Measurements from ENCODE around the gene C9.
A peak's percentile ranks its signal among the peaks of the same experiment; 100 is the strongest.
"Not testable (repeated sequence)": the region's sequence is repeated elsewhere in the genome, so short reads cannot be mapped to it uniquely, and the experiment has no call there.

C9 gene

GRCh38 chr5:39294736-39295135 is 69.6 kb downstream of the C9 start:
- Histone ChIP-seq H3K4me3 (no peak overlapping the region), H3K27me3 (no peaks in the 10 kb centered on the region), H3K4me1 (no peaks in the 10 kb centered on the region), H3K27ac (no peak overlapping the region), H3K36me3 (no peaks in the 10 kb centered on the region), H3K4me2 (no peak overlapping the region), H3K9ac (no peak overlapping the region), H3K9me3 (replicated peaks in 1 of 11) (peaks cover 0 to 11% (median 8%) of the 10 kb centered on the region in 11 experiments; a peak in 12 of 22 replicates), H4K20me1 (no peaks in the 10 kb centered on the region)
- TF ChIP-seq Cebpa-rat (IDR thresholded peaks at IDR 0.05) = no peak

- peaks cover 14 to 22% (median 16%) of the 10 kb centered on the region in 11 experiments; a peak in 21 of 22 replicates for H3K9me3 ChIP-seq (replicated peaks in 1 of 11)
- H3K4me1 ChIP-seq = peaks cover 0 to 11% (median 0%) of the 10 kb centered on the region in 10 experiments; a peak in 4 of 20 replicates
- no peaks in the 10 kb centered on the region for H4K20me1 ChIP-seq
- no peak overlapping the region for H3K27ac ChIP-seq
- TF ChIP-seq Cebpa-rat (IDR thresholded peaks at IDR 0.05) = no peak
- no peak overlapping the region for H3K9ac ChIP-seq
- H3K4me2 ChIP-seq = no peak overlapping the region
- no peaks in the 10 kb centered on the region for H3K27me3 ChIP-seq
- H3K4me3 ChIP-seq = no peak overlapping the region
- no peaks in the 10 kb centered on the region for H3K36me3 ChIP-seq
Observed at GRCh38 chr5:39284552-39284951, 79.7 kb downstream of the C9 start.

GRCh38 chr5:39283231-39283818 is 81.0 kb downstream of the C9 start:
- peaks cover 0 to 11% (median 0%) of the 10 kb centered on the region in 10 experiments; a peak in 4 of 20 replicates for H3K4me1 ChIP-seq

GRCh38 chr5:39282561-39282960 is 81.7 kb downstream of the C9 start:
- H3K9me3 ChIP-seq (replicated peaks in 1 of 11) = peaks cover 14 to 22% (median 16%) of the 10 kb centered on the region in 11 experiments; a peak in 21 of 22 replicates
- H3K9ac ChIP-seq = no peak overlapping the region
- H3K36me3 ChIP-seq = no peaks in the 10 kb centered on the region
- no peak overlapping the region for H3K4me3 ChIP-seq
- peaks cover 0 to 11% (median 0%) of the 10 kb centered on the region in 10 experiments; a peak in 4 of 20 replicates for H3K4me1 ChIP-seq
- no peaks in the 10 kb centered on the region for H3K27me3 ChIP-seq
- no peaks in the 10 kb centered on the region for H4K20me1 ChIP-seq
- TF ChIP-seq Cebpa-rat (IDR thresholded peaks at IDR 0.05) = no peak
- no peak overlapping the region; a peak in 2 of 22 replicates for H3K27ac ChIP-seq
- peak overlapping the region in 2 of 11 experiments; percentile 46 to 62; a peak in 2 of 22 replicates for H3K4me2 ChIP-seq

More at GRCh38 chr5:39283231-39283818, 81.0 kb downstream of the C9 start:
- no peak for TF ChIP-seq Cebpa-rat (IDR thresholded peaks at IDR 0.05)
- Histone ChIP-seq H3K4me2 (peak overlapping the region in 2 of 11 experiments; percentile 46 to 62; a peak in 3 of 22 replicates), H3K9ac (no peak overlapping the region; a peak in 1 of 22 replicates), H3K4me3 (no peak overlapping the region), H3K9me3 (replicated peaks in 1 of 11) (peaks cover 14 to 22% (median 16%) of the 10 kb centered on the region in 11 experiments; a peak in 21 of 22 replicates), H3K36me3 (no peaks in the 10 kb centered on the region), H3K27ac (no peak overlapping the region), H4K20me1 (no peaks in the 10 kb centered on the region), H3K27me3 (no peaks in the 10 kb centered on the region)

- H3K4me3 ChIP-seq, H3K9ac ChIP-seq, H3K27ac ChIP-seq: not testable (repeated sequence)
Observed at GRCh38 chr5:39275865-39276264, 88.4 kb downstream of the C9 start.

GRCh38 chr5:39274398-39275085 is 89.8 kb downstream of the C9 start:
- Histone ChIP-seq H3K4me2 (peak overlapping the region; percentile 45 to 94 (median 59)), H3K27me3 (no peaks in the 10 kb centered on the region), H3K9me3 (replicated peaks in 1 of 11) (peaks cover 0 to 10% (median 0%) of the 10 kb centered on the region in 11 experiments; a peak in 5 of 22 replicates), H3K4me1 (peaks cover 7 to 55% (median 23%) of the 10 kb centered on the region in 10 experiments; a peak in 19 of 20 replicates), H4K20me1 (no peaks in the 10 kb centered on the region), H3K4me3 (peak overlapping the region in 9 of 10 experiments; percentile 14 to 46 (median 28); a peak in 11 of 20 replicates), H3K27ac (peak overlapping the region; percentile 63 to 85 (median 77)), H3K36me3 (no peaks in the 10 kb centered on the region), H3K9ac (peak overlapping the region in 10 of 11 experiments; percentile 20 to 69 (median 60); a peak in 17 of 22 replicates)
- no peak for TF ChIP-seq Cebpa-rat (IDR thresholded peaks at IDR 0.05)

More at GRCh38 chr5:39275865-39276264, 88.4 kb downstream of the C9 start:
- H3K36me3 ChIP-seq, H3K27me3 ChIP-seq, H4K20me1 ChIP-seq, H3K4me2 ChIP-seq: not testable (repeated sequence)
- H3K9me3 ChIP-seq (replicated peaks in 1 of 11) = peaks cover 5 to 17% (median 8%) of the 10 kb centered on the region in 11 experiments; a peak in 18 of 22 replicates
- peaks cover 7 to 43% (median 20%) of the 10 kb centered on the region in 10 experiments; a peak in 19 of 20 replicates for H3K4me1 ChIP-seq

GRCh38 chr5:39273314-39273954 is 90.9 kb downstream of the C9 start:
- H3K4me2 ChIP-seq = peak overlapping the region in 7 of 11 experiments; percentile 50 to 94 (median 59); a peak in 12 of 22 replicates
- peak overlapping the region in 6 of 11 experiments; percentile 67 to 85 (median 78); a peak in 12 of 22 replicates for H3K27ac ChIP-seq
- H3K36me3 ChIP-seq = no peaks in the 10 kb centered on the region
- TF ChIP-seq Cebpa-rat (IDR thresholded peaks at IDR 0.05) = no peak
- H3K4me1 ChIP-seq = peaks cover 7 to 66% (median 23%) of the 10 kb centered on the region in 10 experiments; a peak in 19 of 20 replicates
- peak overlapping the region in 3 of 11 experiments; percentile 54 to 64 (median 62); a peak in 3 of 22 replicates for H3K9ac ChIP-seq
- peak overlapping the region in 3 of 10 experiments; percentile 36 to 46 (median 42); a peak in 5 of 20 replicates for H3K4me3 ChIP-seq
- peaks cover 0 to 10% (median 0%) of the 10 kb centered on the region in 11 experiments; a peak in 4 of 22 replicates for H3K9me3 ChIP-seq (replicated peaks in 1 of 11)
- H4K20me1 ChIP-seq = no peaks in the 10 kb centered on the region
- no peaks in the 10 kb centered on the region for H3K27me3 ChIP-seq

- Histone ChIP-seq H3K27ac (peak overlapping the region in 3 of 11 experiments; percentile 17 to 25 (median 20); a peak in 3 of 22 replicates), H3K4me2 (peak overlapping the region in 5 of 11 experiments; percentile 53 to 94 (median 78); a peak in 7 of 22 replicates), H3K4me3 (peak overlapping the region in 1 of 10 experiments; percentile 36; a peak in 1 of 20 replicates), H3K4me1 (peaks cover 7 to 70% (median 23%) of the 10 kb centered on the region in 10 experiments; a peak in 19 of 20 replicates)
- not testable (repeated sequence) for H3K9ac ChIP-seq; H3K9me3 ChIP-seq (replicated peaks in 1 of 11); H3K27me3 ChIP-seq; H4K20me1 ChIP-seq; H3K36me3 ChIP-seq
Observed at GRCh38 chr5:39272869-39273231, 91.4 kb downstream of the C9 start.
